ENCODE data around the gene CDH5.

Gene CDH5

DNA sequence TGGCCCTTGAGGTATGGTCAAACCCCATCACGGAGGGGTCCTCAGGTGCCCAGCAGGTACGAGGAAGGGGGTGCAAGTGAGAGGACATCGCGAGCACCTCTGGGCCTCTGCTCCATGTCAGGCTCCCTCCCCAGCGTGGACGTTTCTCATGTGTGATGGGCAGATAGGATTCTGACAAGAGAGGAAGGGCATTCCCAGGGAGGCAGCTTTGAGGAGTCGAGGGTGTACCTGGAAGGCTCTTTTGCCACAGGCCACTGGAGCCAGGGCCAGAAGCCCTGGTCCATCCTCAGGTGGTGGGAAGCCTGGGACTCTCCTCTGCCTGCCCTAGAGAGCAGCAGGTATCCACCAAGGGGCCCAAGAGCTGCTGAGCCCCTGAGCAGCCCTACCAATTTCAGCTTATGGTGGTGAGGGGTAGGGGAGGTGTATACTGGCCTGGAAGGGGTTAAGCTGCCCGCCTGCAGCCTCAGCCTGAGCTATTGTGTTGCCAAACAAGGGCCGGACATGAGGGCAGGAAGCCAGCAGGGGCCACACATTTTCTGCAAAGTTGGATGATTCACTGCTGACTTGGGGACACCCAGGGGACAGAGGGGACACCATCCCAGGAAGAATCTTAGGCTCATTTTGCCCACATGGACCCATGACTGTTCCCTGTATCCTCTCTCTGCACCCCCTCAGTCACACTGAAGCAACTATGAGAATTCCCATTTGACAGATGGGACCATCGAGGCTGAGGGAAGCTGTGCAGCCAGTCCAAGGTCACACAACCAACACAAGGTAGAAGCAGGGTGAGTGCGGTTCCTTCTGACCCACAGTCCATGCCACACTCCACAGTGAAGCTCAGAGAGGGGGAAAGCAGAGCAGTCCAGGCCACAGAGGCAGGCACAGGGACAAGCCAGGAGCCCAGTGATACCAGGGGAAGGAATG is 1.7 kb downstream of the CDH5 start:
- in situ Hi-C loops (cut with MboI; ENCODE audit: low sequenced_read_pairs, unreplicated experiment): no loop called here
- no peak for DNase-seq (ENCODE audit: low spot score)
- TF ChIP-seq, protein P1, sequence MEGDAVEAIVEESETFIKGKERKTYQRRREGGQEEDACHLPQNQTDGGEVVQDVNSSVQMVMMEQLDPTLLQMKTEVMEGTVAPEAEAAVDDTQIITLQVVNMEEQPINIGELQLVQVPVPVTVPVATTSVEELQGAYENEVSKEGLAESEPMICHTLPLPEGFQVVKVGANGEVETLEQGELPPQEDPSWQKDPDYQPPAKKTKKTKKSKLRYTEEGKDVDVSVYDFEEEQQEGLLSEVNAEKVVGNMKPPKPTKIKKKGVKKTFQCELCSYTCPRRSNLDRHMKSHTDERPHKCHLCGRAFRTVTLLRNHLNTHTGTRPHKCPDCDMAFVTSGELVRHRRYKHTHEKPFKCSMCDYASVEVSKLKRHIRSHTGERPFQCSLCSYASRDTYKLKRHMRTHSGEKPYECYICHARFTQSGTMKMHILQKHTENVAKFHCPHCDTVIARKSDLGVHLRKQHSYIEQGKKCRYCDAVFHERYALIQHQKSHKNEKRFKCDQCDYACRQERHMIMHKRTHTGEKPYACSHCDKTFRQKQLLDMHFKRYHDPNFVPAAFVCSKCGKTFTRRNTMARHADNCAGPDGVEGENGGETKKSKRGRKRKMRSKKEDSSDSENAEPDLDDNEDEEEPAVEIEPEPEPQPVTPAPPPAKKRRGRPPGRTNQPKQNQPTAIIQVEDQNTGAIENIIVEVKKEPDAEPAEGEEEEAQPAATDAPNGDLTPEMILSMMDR (IDR thresholded peaks at IDR 0.05; ENCODE audit: borderline replicate concordance, control extremely low read depth, extremely low read depth, insufficient read depth, missing control alignments): no peak

DNA sequence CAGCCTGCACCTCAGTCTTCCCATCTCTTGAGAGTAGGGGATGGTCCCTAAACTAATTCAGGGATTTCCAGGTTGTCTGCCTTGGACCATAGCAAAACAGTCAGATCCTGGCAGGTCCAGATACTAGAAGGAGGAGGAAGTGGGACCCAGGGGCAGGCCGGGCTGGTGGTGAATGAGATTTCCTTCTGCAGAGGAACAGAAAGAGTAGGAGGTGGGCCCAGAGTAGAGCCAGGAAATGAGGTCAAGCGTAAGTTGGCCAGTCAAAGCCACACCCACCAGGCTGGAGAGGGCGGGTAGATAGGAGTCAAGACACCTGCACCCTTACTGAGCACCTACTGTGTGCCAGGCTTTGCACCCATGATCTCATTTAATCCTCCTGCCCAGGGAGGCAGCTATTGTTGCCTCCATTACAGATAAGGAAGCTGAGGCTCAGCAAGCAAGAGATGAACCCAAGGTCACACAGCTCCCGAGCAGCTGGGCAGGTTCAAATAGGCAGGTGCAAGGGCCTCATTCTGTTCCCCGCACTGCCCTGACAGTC is 2.6 kb downstream of the CDH5 start:
- in situ Hi-C loops (cut with MboI; ENCODE audit: low sequenced_read_pairs, unreplicated experiment): no loop called here

DNA sequence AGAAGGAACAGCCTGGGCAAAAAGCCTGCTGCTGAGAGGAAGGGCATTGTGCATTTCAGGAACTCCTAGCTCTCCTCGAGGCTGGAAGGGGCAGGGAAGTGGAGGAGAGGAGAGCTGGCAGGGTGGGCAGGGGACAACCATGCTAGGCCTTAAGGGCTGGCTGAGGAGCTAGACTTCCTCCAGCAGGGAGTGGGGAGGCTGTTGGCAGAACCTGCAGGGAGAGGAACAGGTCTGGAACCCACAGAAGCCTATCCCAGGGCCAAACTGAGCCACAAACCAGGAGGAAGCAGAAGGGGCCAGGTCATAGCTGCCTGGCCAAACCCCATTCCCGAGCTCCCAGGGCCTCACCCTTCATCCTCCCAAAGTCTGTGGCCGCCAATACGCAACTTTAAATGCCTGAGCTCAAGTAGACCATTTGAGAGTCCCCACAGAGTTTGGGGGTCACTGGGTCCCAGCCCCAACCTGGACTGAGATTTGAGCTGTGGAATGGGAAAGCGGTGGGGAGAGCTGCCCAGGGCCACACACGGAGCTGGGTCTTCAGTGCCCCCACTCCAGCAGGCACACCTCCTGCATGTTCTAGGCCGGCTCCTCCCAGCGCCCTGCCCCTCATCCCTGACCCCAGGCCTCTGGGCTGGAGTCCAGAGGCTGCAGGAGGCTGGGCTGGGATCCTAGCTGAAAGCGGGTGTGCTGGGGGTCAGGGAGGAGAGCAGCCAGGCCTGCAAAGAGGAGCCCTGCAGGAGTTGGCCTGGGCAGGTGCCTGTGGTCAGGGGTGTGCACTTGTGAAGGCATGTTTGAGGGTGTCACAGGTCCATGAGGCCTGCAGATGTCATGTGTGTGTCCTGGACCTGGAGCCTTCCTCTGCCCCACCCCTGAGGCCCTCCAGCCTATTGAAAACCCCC is 4.5 kb downstream of the CDH5 start:
- in situ Hi-C loops (cut with MboI; ENCODE audit: low sequenced_read_pairs, unreplicated experiment): no loop called here

More for the DNA sequence above, 2.6 kb downstream of the CDH5 start:
- peak; percentile 58 for DNase-seq (ENCODE audit: low spot score)
- TF ChIP-seq, protein P1 (IDR thresholded peaks at IDR 0.05; ENCODE audit: borderline replicate concordance, control extremely low read depth, extremely low read depth, insufficient read depth, missing control alignments): no peak

DNA sequence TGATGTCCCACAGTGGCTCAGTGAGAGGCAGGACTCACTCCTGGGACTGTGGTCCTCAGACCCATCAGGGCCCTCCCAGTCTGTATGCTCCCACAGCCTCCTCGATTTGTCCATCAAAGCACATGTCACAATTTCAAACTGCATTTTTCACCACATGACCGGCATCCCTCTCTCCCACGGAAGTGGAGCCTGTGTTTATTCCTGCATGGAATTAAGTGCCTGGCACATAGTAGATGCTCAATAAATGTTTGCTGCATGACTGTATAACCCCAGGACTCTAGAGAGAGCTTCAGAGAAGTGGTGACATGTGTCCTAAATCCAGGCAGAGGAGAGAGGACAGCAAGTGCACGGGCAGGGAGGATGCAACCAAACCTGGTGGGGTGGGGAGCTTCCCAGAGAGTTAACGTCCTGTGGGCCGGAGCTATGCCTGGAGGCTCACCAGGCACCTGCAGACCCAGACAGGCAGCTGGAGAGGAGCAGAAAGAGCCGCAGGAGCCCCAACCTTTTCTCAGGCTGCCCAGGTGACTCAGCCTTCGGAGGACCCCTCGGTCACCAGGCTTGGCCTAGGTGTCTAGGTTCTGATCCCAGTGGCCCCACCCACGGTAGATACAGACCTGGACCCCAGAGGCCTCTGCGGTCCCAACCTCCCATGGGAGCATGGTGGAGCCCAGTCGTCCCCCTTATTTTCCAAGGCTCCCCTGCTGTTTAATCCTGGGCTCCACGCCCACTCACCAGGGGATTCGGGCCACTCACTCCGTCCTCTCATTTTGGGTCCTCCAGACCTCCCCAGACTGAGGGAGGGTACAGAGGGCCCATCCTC is 5.8 kb downstream of the CDH5 start:
- in situ Hi-C loops (cut with MboI; ENCODE audit: low sequenced_read_pairs, unreplicated experiment): no loop called here

More for the DNA sequence above, 4.5 kb downstream of the CDH5 start:
- TF ChIP-seq, protein P1 (IDR thresholded peaks at IDR 0.05; ENCODE audit: borderline replicate concordance, control extremely low read depth, extremely low read depth, insufficient read depth, missing control alignments): no peak
- DNase-seq (ENCODE audit: low spot score): no peak

DNA sequence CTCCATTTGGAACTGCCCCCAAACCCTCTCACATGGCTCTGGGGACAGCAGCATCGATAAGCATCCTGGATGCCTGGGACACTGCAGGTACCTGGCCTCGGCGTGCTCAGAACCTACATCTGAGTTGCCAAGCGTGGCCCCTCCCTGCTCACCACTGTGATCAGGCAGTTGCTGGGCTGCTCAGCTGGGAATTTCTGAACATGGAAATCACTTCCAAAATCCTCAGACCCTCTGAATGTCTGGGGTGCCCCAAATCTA is 6.3 kb downstream of the CDH5 start:
- no peak for DNase-seq (ENCODE audit: low spot score)
- TF ChIP-seq, protein P1 (IDR thresholded peaks at IDR 0.05; ENCODE audit: borderline replicate concordance, control extremely low read depth, extremely low read depth, insufficient read depth, missing control alignments): no peak
- in situ Hi-C loops (cut with MboI; ENCODE audit: low sequenced_read_pairs, unreplicated experiment): no loop called here

More for the DNA sequence above, 5.8 kb downstream of the CDH5 start:
- DNase-seq (ENCODE audit: low spot score): no peak
- TF ChIP-seq, protein P1 (IDR thresholded peaks at IDR 0.05; ENCODE audit: borderline replicate concordance, control extremely low read depth, extremely low read depth, insufficient read depth, missing control alignments): no peak

DNA sequence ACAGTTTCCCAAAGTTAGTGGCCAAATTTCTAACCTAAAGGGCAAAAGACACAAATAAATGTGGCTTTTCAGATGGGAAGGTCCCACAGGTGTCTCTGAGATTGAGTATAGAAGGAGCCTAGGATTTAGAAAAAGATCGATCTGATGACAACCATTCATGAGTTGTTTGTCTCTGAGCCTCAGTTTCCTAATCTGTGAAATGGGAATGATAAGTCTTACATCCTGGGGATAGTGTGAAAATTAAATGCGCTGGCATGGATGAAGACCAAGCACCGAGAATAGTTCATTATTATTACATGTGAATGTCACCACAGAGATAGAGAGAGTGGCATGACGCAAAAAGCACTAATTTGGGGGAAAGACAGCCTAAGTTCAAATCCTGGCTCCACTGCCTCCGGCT is 7.2 kb downstream of the CDH5 start:
- in situ Hi-C loops (cut with MboI; ENCODE audit: low sequenced_read_pairs, unreplicated experiment): no loop called here
- DNase-seq (ENCODE audit: low spot score): no peak
- TF ChIP-seq, protein P1 (IDR thresholded peaks at IDR 0.05; ENCODE audit: borderline replicate concordance, control extremely low read depth, extremely low read depth, insufficient read depth, missing control alignments): no peak

Data from GM13976 (cell line).